Sciatic nerve (tissue), 2 donors: ENCODE data around the gene TPD52L1. TPM values are rescaled to one million over a fixed set of nuclear protein-coding genes. Genes with fewer than 3 reads are reported as not detected.
"Not testable (repeated sequence)": the region's sequence is repeated elsewhere in the genome, so short reads cannot be mapped to it uniquely, and the experiment has no call there.

Source experiments
- ATAC-seq: fragments of 200-7000 bp; cut with Tn5 transposase; one replicate; pipeline ENCODE4 v1.9.1; 2020; ENCODE audit warnings: mild to moderate bottlenecking, moderate library complexity
- DNase-seq: peaks from one replicate; pipeline ENCODE4 v3.0.0-alpha.2; 2020; ENCODE audit warnings: low spot score
- intact Hi-C: fragments of 100-400 bp; cut with DNase I; formaldehyde crosslinking; loops from one replicate; pipeline ENCODE4 v1.14.2; 2022
- total RNA-seq: library from RNA; stranded (reverse); fragmentation: NEBNext Ultra II Directional; extraction: Animal tissue kit (Norgen Biotek cat#: 25700); gene quantifications from one replicate; pipeline ENCODE4 v1.2.1, GENCODE V29; 2021
- donor health status: DM: no; HTN: no; CAD: no.
- donor health status: DM: no; HTN: no; CAD: no.

The TPD52L1 gene
- total RNA-seq, 1 donor from 2014 or later = 38.1 TPM

DNA sequence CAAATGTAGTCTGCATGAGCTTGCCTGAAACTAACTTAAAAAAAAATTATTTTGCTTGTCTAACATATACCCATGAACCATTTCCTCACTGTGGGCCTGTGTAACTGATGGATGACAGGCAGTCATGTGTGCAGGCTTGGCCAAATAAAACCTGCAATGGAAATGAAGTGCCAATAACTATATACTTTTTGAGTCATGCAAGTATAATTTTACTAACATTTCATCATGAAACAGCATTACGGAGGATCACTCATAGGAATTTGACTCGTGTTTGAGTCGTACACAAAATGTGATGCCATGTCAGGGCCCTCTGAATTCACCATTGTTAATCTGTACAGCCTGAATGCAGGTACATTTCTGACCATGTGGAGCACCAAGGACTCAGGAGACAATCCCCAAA is 101.6 kb downstream of the TPD52L1 start:
- intact Hi-C loops = no loop called here
- DNase-seq = no peak
- no peak for ATAC-seq

- ATAC-seq (no peak), DNase-seq (no peak)
- intact Hi-C loops = no loop called here
Observed at GRCh38 chr6:125257351-125257750, 103.8 kb downstream of the TPD52L1 start.

- ATAC-seq (no peak), DNase-seq (no peak)
- intact Hi-C loops = no loop called here
Observed at GRCh38 chr6:125258651-125259353, 105.2 kb downstream of the TPD52L1 start.

- intact Hi-C loops = no loop called here
- ATAC-seq = no peak
Observed at GRCh38 chr6:125259354-125259736, 105.8 kb downstream of the TPD52L1 start.

DNA sequence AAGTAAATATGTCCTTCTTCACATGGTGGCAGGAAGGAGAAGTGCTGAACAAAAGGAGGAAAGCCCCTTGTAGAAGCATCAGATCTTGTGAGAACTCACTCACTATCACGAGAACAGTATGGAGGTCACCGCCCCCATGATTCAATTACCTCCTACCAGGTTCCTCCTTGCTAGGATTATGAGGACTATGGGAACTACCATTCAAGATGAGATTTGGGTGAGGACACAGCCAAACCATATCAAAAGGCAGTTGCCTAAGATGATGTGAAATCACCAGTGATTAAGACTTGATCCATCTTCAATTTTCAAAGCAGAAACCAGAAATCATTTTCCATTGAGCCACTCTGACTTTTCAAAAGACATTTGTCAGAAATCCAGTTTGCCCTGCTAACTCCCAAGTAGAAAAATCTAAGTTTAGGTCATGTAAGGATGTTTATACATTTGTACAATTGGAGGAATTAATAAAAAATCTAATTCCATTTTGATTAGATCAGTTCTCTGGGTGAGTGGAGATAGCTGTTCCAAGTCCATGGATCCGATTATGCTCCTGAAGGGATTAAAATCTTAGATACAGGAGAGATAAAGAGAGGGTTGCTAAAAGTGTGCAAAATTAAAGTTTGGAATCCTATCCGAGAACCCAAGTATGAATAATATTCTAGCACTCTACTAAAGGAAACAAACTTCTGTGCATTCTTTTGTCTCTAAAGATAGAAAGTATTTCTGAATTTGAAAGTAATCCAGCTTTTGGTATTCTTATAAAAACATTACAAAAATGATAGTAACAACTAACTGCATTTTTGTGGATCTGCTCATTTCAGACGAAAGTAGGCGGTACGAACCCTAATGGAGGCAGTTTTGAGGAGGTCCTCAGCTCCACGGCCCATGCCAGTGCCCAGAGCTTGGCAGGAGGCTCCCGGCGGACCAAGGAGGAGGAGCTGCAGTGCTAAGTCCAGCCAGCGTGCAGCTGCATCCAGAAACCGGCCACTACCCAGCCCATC is 108.7 kb downstream of the TPD52L1 start:
- DNase-seq (no peak), ATAC-seq (peak; percentile 84)
- intact Hi-C loops = no loop called here

More at GRCh38 chr6:125259354-125259736, 105.8 kb downstream of the TPD52L1 start:
- no peak for DNase-seq

DNA sequence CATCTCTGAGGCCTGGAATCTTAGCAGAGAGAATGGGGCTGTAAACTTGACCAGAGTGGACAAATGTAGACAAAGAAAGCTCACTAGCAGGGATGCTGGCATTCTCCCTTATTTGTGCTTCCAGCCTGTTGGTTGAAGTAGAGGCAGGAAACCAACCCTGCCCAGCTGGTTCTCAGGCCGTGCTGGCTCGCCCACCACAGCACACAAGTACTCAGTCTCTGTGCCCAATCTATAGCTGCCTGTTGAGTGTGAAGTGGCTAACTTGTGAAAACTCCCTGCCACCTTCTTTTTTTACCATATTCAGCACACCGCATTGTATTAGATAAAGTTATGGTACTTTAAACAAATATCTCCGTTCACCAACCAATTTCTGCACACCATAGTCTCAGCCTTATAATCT is 110.9 kb downstream of the TPD52L1 start:
- ATAC-seq (no peak), DNase-seq (no peak)
- intact Hi-C loops = no loop called here

DNA sequence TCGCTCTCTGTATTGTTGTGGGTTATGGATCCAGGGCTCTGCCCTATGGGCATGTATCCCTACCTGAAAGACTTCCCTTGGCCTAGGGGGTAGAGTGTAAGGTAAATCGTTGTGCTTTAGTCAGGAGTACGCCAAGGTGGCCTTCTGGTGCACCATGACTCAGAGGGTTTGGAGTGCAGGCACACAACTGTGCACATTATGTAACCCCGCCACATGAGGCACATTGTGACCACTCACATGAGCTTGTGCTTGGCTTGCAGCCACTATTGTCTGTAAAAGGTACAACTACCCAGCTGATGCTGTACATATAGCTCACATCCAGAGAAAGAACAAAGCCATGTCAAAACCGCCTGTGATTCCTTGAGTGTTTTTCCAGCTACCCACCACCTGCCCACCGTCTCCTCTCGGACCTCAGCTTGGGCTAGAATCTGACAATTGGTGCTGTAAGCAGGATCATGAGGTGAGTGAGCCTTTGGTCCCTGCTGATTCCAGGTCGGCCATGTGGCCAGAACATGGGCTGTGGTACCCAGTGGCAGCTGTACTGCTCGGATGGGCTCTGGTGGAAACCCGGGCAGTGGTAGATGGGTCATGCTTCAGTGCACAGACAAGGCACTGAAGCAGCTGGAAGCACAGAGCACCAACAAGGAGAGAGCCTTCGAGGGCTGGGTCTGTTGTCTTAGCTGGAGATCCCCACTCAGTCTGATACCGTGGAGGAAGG is 114.4 kb downstream of the TPD52L1 start:
- ATAC-seq = no peak
- no peak for DNase-seq
- intact Hi-C loops = no loop called here

DNA sequence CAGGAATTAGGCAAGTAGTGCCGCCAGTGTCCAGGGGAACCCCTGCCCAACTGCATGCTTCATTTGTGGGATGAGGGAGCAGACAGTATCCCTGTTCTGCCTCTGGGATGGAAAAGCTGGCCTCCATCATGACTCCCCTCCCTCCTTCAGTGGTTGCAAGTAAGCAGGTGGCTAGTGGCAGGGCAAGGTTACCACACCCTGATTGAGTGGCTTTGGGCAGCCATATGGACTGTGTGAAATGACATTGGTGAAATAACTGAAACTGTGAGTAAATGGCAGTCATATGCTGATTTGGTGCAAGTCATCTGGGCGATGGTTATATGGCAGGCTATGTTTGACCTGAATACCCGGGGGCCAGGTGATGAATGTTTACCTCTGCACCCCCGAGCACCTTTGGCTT is 115.2 kb downstream of the TPD52L1 start:
- intact Hi-C loops = no loop called here
- ATAC-seq (no peak), DNase-seq (no peak)

DNA sequence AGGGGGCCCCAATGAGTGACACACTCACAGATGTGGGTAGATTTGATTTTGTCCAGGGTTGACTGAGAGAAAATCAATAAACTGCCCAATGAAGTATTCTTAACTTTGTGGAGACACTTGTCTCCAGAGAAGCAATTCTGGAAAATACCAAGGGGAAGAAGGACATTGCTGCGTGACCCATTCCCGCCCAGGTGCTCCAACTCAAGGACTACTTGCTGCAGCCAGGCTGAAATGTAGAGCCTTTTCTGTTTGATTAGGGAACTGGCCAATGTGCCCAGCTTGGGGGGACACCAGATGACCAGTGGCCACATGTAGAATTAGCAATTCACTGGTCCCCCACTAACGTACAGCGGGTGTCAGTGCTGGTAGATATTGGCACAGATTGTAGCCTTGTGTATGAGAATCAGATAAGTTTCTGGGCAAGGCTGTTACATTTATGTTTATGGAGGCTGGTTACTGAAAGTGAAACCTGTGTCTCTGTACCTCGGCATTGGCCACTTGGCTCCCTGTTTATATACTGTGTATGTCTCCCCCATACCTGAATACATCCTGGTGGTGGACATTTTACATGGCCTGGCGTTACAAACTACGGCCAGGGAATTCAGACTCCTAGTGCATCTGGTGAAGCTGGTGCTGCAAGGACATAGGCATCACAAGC is 115.9 kb downstream of the TPD52L1 start:
- ATAC-seq (no peak), DNase-seq (no peak)
- intact Hi-C loops = no loop called here

GRCh38 chr6:125270380-125270779 is 116.8 kb downstream of the TPD52L1 start:
- intact Hi-C loops = no loop called here
- ATAC-seq (no peak), DNase-seq (no peak)

- DNase-seq (no peak), ATAC-seq (peak; percentile 24)
- intact Hi-C loops = no loop called here
Observed at GRCh38 chr6:125271486-125272159, 118.0 kb downstream of the TPD52L1 start.

- no peak for DNase-seq
- ATAC-seq = no peak
- intact Hi-C loops = no loop called here
Observed at GRCh38 chr6:125273251-125273650, 119.7 kb downstream of the TPD52L1 start.

GRCh38 chr6:125273965-125274364 is 120.4 kb downstream of the TPD52L1 start:
- intact Hi-C loops = no loop called here
- no peak for ATAC-seq
- no peak for DNase-seq

DNA sequence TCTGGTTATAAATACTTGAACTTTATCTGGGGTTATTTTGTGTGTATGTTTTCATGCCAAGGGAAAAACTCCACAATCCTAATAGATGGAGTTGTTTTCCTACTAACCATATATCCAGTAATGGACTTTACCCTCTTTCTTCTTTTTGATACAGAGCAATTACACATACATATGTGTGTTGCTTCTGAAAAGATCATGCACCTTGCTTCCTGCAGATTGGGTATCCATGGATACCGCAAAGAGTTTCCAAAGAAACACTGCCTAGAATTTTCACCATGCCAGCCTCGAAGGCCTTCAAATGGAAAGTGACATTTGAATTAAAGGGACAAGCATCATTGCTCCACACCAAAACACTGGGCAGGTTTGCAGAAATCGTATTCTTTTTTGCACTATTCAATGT is 121.4 kb downstream of the TPD52L1 start:
- no peak for ATAC-seq
- intact Hi-C loops = no loop called here
- no peak for DNase-seq

- ATAC-seq (no peak), DNase-seq (no peak)
- intact Hi-C loops = no loop called here
Observed at GRCh38 chr6:125275779-125276178, 122.2 kb downstream of the TPD52L1 start.

DNA sequence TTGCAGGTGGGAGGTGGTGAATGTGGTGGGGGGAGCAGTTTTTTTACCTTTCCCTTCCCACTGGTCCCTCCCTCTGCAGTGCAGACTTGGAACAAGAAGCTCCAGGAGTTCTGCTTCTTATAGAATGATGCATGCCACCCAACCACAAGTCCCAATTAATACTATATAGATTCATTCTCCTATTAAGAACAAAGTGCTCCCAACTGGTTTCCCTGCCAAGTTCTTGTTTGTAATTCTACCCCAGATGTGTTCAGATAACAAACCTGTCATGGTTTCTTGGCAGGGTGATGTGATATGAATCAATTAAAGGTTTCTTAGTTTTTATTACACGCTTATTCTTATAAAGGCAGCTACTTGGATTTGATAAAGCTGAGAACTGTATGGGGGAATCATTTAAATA is 124.3 kb downstream of the TPD52L1 start:
- intact Hi-C loops = no loop called here
- DNase-seq (no peak), ATAC-seq (no peak)

- DNase-seq (no peak), ATAC-seq (no peak)
- intact Hi-C loops = no loop called here
Observed at GRCh38 chr6:125279961-125280360, 126.4 kb downstream of the TPD52L1 start.

GRCh38 chr6:125280370-125281035 is 126.9 kb downstream of the TPD52L1 start:
- ATAC-seq, intact Hi-C loops, DNase-seq: not testable (repeated sequence)
